HepG2 (cell line): ENCODE data around the gene TMOD2. TPM values are rescaled to one million over a fixed set of nuclear protein-coding genes. Genes with fewer than 3 reads are reported as not detected.

Experiments used
- ATAC-seq: fragments of 200-7000 bp; cut with Tn5 transposase; 3 replicates; pipeline ENCODE4 v1.9.1; 2020; ENCODE audit warnings: mild to moderate bottlenecking, moderate library complexity
- BruUV-seq: library from RNA; stranded (reverse); fragments of 400-500 nt; replicated peaks from 2 replicates; lab custom pipeline; 2021; lab: Mats Ljungman, UMichigan
- CTCF ChIA-PET: fragments of 300-600 bp; formaldehyde crosslinking; extraction: SDS; loops from one replicate; lab custom pipeline; 2021; ENCODE audit warnings: low total read pairs, inconsistent platforms, low intra/inter-chr PET ratio; lab: Yijun Ruan, JAX
- POLR2A ChIA-PET: fragments of 350-600 bp; sonication (Branson Sonifier 250); formaldehyde crosslinking; loops from one replicate; lab custom pipeline; 2020; ENCODE audit warnings: antibody characterized with exemption, inconsistent platforms; lab: Yijun Ruan, JAX
- DNase-seq: peaks from one replicate; pipeline ENCODE4 v3.0.0-alpha.2; 2015; ENCODE audit warnings: low spot score
- FAIRE-seq: peaks from 3 replicates; lab custom pipeline; 2011; peaks lifted over from hg19 to GRCh38; lab: Jason Lieb, UNC
- H2AFZ ChIP-seq: one replicate; pipeline ENCODE4 v1.6.1; 2011; ENCODE audit warnings: low read length, inconsistent platforms
- H3K27ac ChIP-seq: fragments of 300-600 bp; 3 replicates; pipeline ENCODE4 v1.8.0; 2011; ENCODE audit warnings: mixed run types, mild to moderate bottlenecking, mixed read lengths, low read length, inconsistent platforms; ENCODE audit not compliant: insufficient read depth; ENCODE audit errors: extremely low read length
- H3K27me3 ChIP-seq, 2 experiments: fragments of 200-600 bp in 1 of 2; 2 replicates in 1 of 2; 3 replicates in 1 of 2; pipeline versions ENCODE4 v1.6.0 to v1.8.0; 2011; ENCODE audit warnings: low read length in 2 of 2, mild to moderate bottlenecking in 2 of 2, moderate library complexity in 2 of 2, inconsistent platforms in 1 of 2; ENCODE audit not compliant: insufficient read depth in 2 of 2, control insufficient read depth in 1 of 2
- H3K36me3 ChIP-seq, 2 experiments: fragments of 200-600 bp in 1 of 2; replicated peaks in 1 of 2; 2 replicates in 1 of 2; 3 replicates in 1 of 2; pipeline versions ENCODE4 v1.5.1 to v1.8.0; 2011; ENCODE audit warnings: low read length in 2 of 2, inconsistent platforms in 1 of 2; ENCODE audit not compliant: insufficient read depth in 2 of 2, control insufficient read depth in 1 of 2
- H3K4me1 ChIP-seq: 2 replicates; pipeline ENCODE4 v1.5.1; 2012; ENCODE audit warnings: low read length, inconsistent platforms; ENCODE audit not compliant: insufficient read depth
- H3K4me2 ChIP-seq: 2 replicates; pipeline ENCODE4 v1.6.0; 2011; ENCODE audit warnings: low read depth, low read length, inconsistent platforms
- H3K4me3 ChIP-seq, 3 experiments: fragments of 200-600 bp in 1 of 3; sonication (generic), shearing (Covaris generic) in 1 of 3; replicated peaks in 1 of 3; 2 replicates each; pipeline ENCODE4 v1.5.1; 2011 to 2016; ENCODE audit warnings: low read length in 3 of 3, inconsistent platforms in 2 of 3, low read depth in 2 of 3, mild to moderate bottlenecking in 2 of 3, control low read depth in 1 of 3, mixed read lengths in 1 of 3; ENCODE audit not compliant: insufficient read depth in 1 of 3
- H3K79me2 ChIP-seq: one replicate; pipeline ENCODE4 v1.6.1; 2011; ENCODE audit warnings: low read length, inconsistent platforms; ENCODE audit not compliant: insufficient read depth
- H3K9ac ChIP-seq: 2 replicates; pipeline ENCODE4 v1.6.0; 2011; ENCODE audit warnings: mild to moderate bottlenecking, low read depth, low read length, inconsistent platforms; ENCODE audit not compliant: insufficient read depth
- H3K9me3 ChIP-seq: 2 replicates; pipeline ENCODE4 v1.5.1; 2012; ENCODE audit warnings: mild to moderate bottlenecking, low read length
- H4K20me1 ChIP-seq: 2 replicates; pipeline ENCODE4 v1.6.0; 2011; ENCODE audit warnings: inconsistent platforms, mild to moderate bottlenecking, low read length, moderate library complexity; ENCODE audit not compliant: insufficient read depth
- ATM ChIP-seq: fragments of 450-650 bp; IDR thresholded peaks from 2 replicates; pipeline ENCODE4 v1.7.1; 2017; ENCODE audit warnings: mild to moderate bottlenecking, borderline replicate concordance
- FOXO4 ChIP-seq: sonication (generic); formaldehyde crosslinking; conservative IDR thresholded peaks from 2 replicates; pipeline ENCODE4 v1.8.1; 2023; ENCODE audit warnings: missing genetic modification reagents
- GABPA ChIP-seq, 2 experiments: IDR thresholded peaks; 2 replicates each; pipeline ENCODE4 v1.6.1; 2011 to 2016; ENCODE audit warnings: low read depth in 2 of 2, low read length in 1 of 2, missing biosample characterization in 1 of 2, missing genetic modification characterization in 1 of 2
- PAF1 ChIP-seq: IDR thresholded peaks from 2 replicates; pipeline ENCODE4 v1.6.1; 2016; ENCODE audit warnings: missing genetic modification reagents, missing compliant biosample characterization
- PREB ChIP-seq: sonication (generic); formaldehyde crosslinking; IDR thresholded peaks from 2 replicates; pipeline ENCODE4 v1.4.0; 2020; ENCODE audit warnings: missing genetic modification reagents
- ZNF121 ChIP-seq: sonication (generic); formaldehyde crosslinking; IDR thresholded peaks from 2 replicates; pipeline ENCODE4 v1.5.0; 2020; ENCODE audit warnings: mild to moderate bottlenecking, missing genetic modification reagents
- ZNF251 ChIP-seq: sonication (generic); formaldehyde crosslinking; IDR thresholded peaks from 2 replicates; pipeline ENCODE4 v1.9.0; 2021; ENCODE audit warnings: mild to moderate bottlenecking, missing genetic modification reagents
- ZNF75D ChIP-seq: sonication (generic); formaldehyde crosslinking; IDR thresholded peaks from 2 replicates; pipeline ENCODE4 v1.8.1; 2023; ENCODE audit warnings: missing genetic modification reagents, mild to moderate bottlenecking, borderline replicate concordance
- ZNF878 ChIP-seq: sonication (generic); formaldehyde crosslinking; IDR thresholded peaks from 2 replicates; pipeline ENCODE4 v1.8.1; 2023; ENCODE audit warnings: mild to moderate bottlenecking, missing genetic modification reagents, moderate library complexity
- WGBS: methylation state at CpG from one replicate; pipeline ENCODE4 v1.1.6; 2017; ENCODE audit warnings: low lambda C conversion rate; 5-methylcytosine and 5-hydroxymethylcytosine counted together
- in situ Hi-C: cut with HindIII; loops from 2 replicates; pipeline ENCODE4 v1.10.0; 2017; ENCODE audit warnings: low pct_unique_long_range_greater_than_20kb; ENCODE audit not compliant: extremely low pct_ligation_motif_present
- intact Hi-C: fragments of 100-400 bp; cut with micrococcal nuclease; formaldehyde crosslinking; loops from one replicate; pipeline ENCODE4 v1.10.0; 2022; ENCODE audit not compliant: unreplicated experiment
- polyA plus RNA-seq, 8 experiments: library from polyadenylated mRNA; depleted of rRNA in 3 of 8; stranded (reverse) in 7 of 8; unstranded in 1 of 8; fragments of >200 nt; fragmentation: Illumina TruSeq in 4 of 8; extraction: Trizol in 4 of 8; gene quantifications; 2 replicates each; pipeline versions ENCODE4 v1.2.1 to v1.2.3, GENCODE V29; 2011 to 2016; ENCODE audit warnings: low read depth in 4 of 8, missing spikeins in 1 of 8, mixed read lengths in 1 of 8; ENCODE audit not compliant: insufficient read depth in 1 of 8
- total RNA-seq, 5 experiments: library from RNA; depleted of rRNA; stranded (reverse); fragments of >200 nt; fragmentation: Illumina TruSeq; extraction: Trizol; gene quantifications; 2 replicates each; pipeline ENCODE4 v1.2.3, GENCODE V29; 2016; ENCODE audit warnings: low read depth in 1 of 5

The TMOD2 gene
- total and polyA plus RNA-seq, 2 of the 13 experiments (the other 11 are each of a cell fraction or from before 2014, with no cell fraction given), result 0.01 to 0.02 TPM

GRCh38 chr15:51802593-51802992 is 51.2 kb downstream of the TMOD2 start (continued):
- TF ChIP-seq FOXO4 (CRISPR knock-in tag), result no peak
- no peak for TF ChIP-seq PAF1 (CRISPR knock-in tag)
- TF ChIP-seq ZNF251, result no peak
- TF ChIP-seq ATM, result no peak
- TF ChIP-seq ZNF878 (CRISPR knock-in tag), result no peak
- TF ChIP-seq GABPA (IDR thresholded peaks at IDR 0.05; ENCODE audit: low read depth, low read length), result no peak
- TF ChIP-seq GABPA (CRISPR knock-in tag; IDR thresholded peaks at IDR 0.05; ENCODE audit: low read depth), result no peak

GRCh38 chr15:51803965-51804364 is 52.6 kb downstream of the TMOD2 start:
- CTCF ChIA-PET, result no interaction called here
- TF ChIP-seq ZNF75D, result no peak
- TF ChIP-seq ZNF121 (CRISPR knock-in tag), result no peak
- no peak for TF ChIP-seq PREB (CRISPR knock-in tag)
- Histone ChIP-seq H3K27me3 (0 out of 5 replicates have a peak, but pooled peaks cover 0 to 8% of the 10 kb centered on the region in 2 experiments), H3K4me2 (no peak overlapping the region), H3K4me3 (no peak overlapping the region), H3K36me3 (no peaks in the 10 kb centered on the region), H3K9ac (no peak overlapping the region), H4K20me1 (no peaks in the 10 kb centered on the region), H2AFZ (no peak overlapping the region), H3K9me3 (no peaks in the 10 kb centered on the region), H3K79me2 (no peaks in the 10 kb centered on the region), H3K27ac (no peak overlapping the region), H3K4me1 (no peaks in the 10 kb centered on the region)
- ATAC-seq, result no peak
- POLR2A ChIA-PET, result no interaction called here
- intact Hi-C loops (no loop called here), in situ Hi-C loops (no loop called here)
- FAIRE-seq, result no peak
- no peak for DNase-seq
- 8% methylated on average over 2 of the region's 2 CpGs for WGBS
- no TSS peak for BruUV-seq
